Measurements from ENCODE around the gene KRTAP1-5.
"Not testable (repeated sequence)": the region's sequence is repeated elsewhere in the genome, so short reads cannot be mapped to it uniquely, and the experiment has no call there.

Gene KRTAP1-5

GRCh38 chr17:41046735-41047465 is 19.9 kb upstream of the KRTAP1-5 start, which contains the start of gene KRTAP2-1:
KRTAP2-1 (minus strand) TSS chr17:41047316; CDS start chr17:41047267, 49 bp downstream.
- DNase-seq: not testable (repeated sequence)

- DNase-seq: no peak
Observed at GRCh38 chr17:41042953-41043352, 15.9 kb upstream of the KRTAP1-5 start.

- not testable (repeated sequence) for DNase-seq
Observed at GRCh38 chr17:41040783-41041571, 14.0 kb upstream of the KRTAP1-5 start, which contains the start of gene KRTAP1-1. KRTAP1-1 (minus strand) TSS chr17:41041450; CDS start chr17:41041397, 53 bp downstream.

- DNase-seq: no peak
Observed at GRCh38 chr17:41037853-41038350, 10.9 kb upstream of the KRTAP1-5 start.

GRCh38 chr17:41034346-41034935 is 7.4 kb upstream of the KRTAP1-5 start, which contains the start of gene KRTAP1-3:
KRTAP1-3 (minus strand) TSS chr17:41034874; CDS start chr17:41034821, 53 bp downstream.
- not testable (repeated sequence) for DNase-seq

- DNase-seq: no peak
Observed at GRCh38 chr17:41029633-41030245, 2.7 kb upstream of the KRTAP1-5 start, which contains the start of gene KRTAP1-4. KRTAP1-4 (minus strand) TSS chr17:41030195; CDS start chr17:41030078, 117 bp downstream.

GRCh38 chr17:41024697-41025096 is 2.3 kb downstream of the KRTAP1-5 start:
- no peak for DNase-seq

GRCh38 chr17:41020336-41020735 is 6.7 kb downstream of the KRTAP1-5 start:
- no peak for DNase-seq

- no peak for DNase-seq
Observed at GRCh38 chr17:41019415-41019814, 7.6 kb downstream of the KRTAP1-5 start.

GRCh38 chr17:41018541-41018940 is 8.5 kb downstream of the KRTAP1-5 start:
- no peak for DNase-seq

GRCh38 chr17:41016578-41017215 is 10.3 kb downstream of the KRTAP1-5 start:
- no peak for DNase-seq

- DNase-seq: no peak
Observed at GRCh38 chr17:41015454-41015853, 11.6 kb downstream of the KRTAP1-5 start.

- no peak for DNase-seq
Observed at GRCh38 chr17:41013606-41014005, 13.4 kb downstream of the KRTAP1-5 start.

- DNase-seq: no peak
Observed at GRCh38 chr17:41013181-41013580, 13.8 kb downstream of the KRTAP1-5 start.

- DNase-seq: no peak
Observed at GRCh38 chr17:41012326-41013120, 14.5 kb downstream of the KRTAP1-5 start.

GRCh38 chr17:41010441-41010840 is 16.6 kb downstream of the KRTAP1-5 start:
- no peak for DNase-seq

- no peak for DNase-seq
Observed at GRCh38 chr17:41009936-41010335, 17.1 kb downstream of the KRTAP1-5 start.

GRCh38 chr17:41009301-41009760 is 17.7 kb downstream of the KRTAP1-5 start:
- DNase-seq: peak; percentile 9

- DNase-seq: peak; percentile 6
Observed at GRCh38 chr17:41008811-41009210, 18.2 kb downstream of the KRTAP1-5 start, which contains the start of gene KRTAP3-1. KRTAP3-1 (minus strand) TSS chr17:41009128; CDS start chr17:41009074, 54 bp downstream.

- DNase-seq: peak; percentile 4
Observed at GRCh38 chr17:41004397-41004796, 22.6 kb downstream of the KRTAP1-5 start.

- peak; percentile 41 for DNase-seq
Observed at GRCh38 chr17:41003926-41004325, 23.1 kb downstream of the KRTAP1-5 start.
